Endodermal cell (in vitro differentiated cells): ENCODE data around the gene SHISA9. TPM values are rescaled to one million over a fixed set of nuclear protein-coding genes. Genes with fewer than 3 reads are reported as not detected.

ENCODE experiments used
- DNase-seq: peaks from one replicate; pipeline ENCODE4 v3.0.0-alpha.2; 2017
- H3K27ac ChIP-seq: 2 replicates; pipeline ENCODE4 v1.5.1; 2013; ENCODE audit warnings: mild to moderate bottlenecking, low read depth, low read length, moderate library complexity
- H3K27me3 ChIP-seq: 2 replicates; pipeline ENCODE4 v1.6.1; 2013; ENCODE audit warnings: mild to moderate bottlenecking, low read length, moderate library complexity; ENCODE audit not compliant: insufficient read depth, control insufficient read depth, poor library complexity, severe bottlenecking
- H3K36me3 ChIP-seq: 2 replicates; pipeline ENCODE4 v1.7.0; 2013; ENCODE audit warnings: mild to moderate bottlenecking, low read length, moderate library complexity; ENCODE audit not compliant: control insufficient read depth, insufficient read depth
- H3K4me1 ChIP-seq: one replicate; pipeline ENCODE4 v1.7.0; 2013; ENCODE audit warnings: low read length; ENCODE audit not compliant: control insufficient read depth, insufficient read depth
- H3K4me3 ChIP-seq: 2 replicates; pipeline ENCODE4 v1.5.1; 2013; ENCODE audit warnings: mild to moderate bottlenecking, low read length, moderate library complexity
- H3K9ac ChIP-seq: 2 replicates; pipeline ENCODE4 v1.6.1; 2013; ENCODE audit warnings: mild to moderate bottlenecking, low read length, moderate library complexity; ENCODE audit not compliant: poor library complexity, severe bottlenecking; ENCODE audit errors: extremely low read depth
- H3K9me3 ChIP-seq: 2 replicates; pipeline ENCODE4 v1.6.1; 2013; ENCODE audit warnings: mild to moderate bottlenecking, low read length, moderate library complexity; ENCODE audit not compliant: control insufficient read depth
- H3K27ac Mint-ChIP-seq: 2 replicates; pipeline ENCODE4 v1.8.0; 2020; ENCODE audit warnings: mixed read lengths
- H3K27me3 Mint-ChIP-seq: 2 replicates; pipeline ENCODE4 v1.8.0; 2021; ENCODE audit warnings: mild to moderate bottlenecking, mixed read lengths; ENCODE audit not compliant: insufficient read depth
- H3K36me3 Mint-ChIP-seq: 2 replicates; pipeline ENCODE4 v1.8.0; 2020; ENCODE audit warnings: low read depth, mixed read lengths
- H3K4me1 Mint-ChIP-seq: 2 replicates; pipeline ENCODE4 v1.8.0; 2020; ENCODE audit warnings: mixed read lengths
- H3K4me3 Mint-ChIP-seq: 2 replicates; pipeline ENCODE4 v1.8.0; 2020; ENCODE audit warnings: mild to moderate bottlenecking, moderate library complexity, mixed read lengths
- H3K9me3 Mint-ChIP-seq: 2 replicates; pipeline ENCODE4 v1.8.0; 2020; ENCODE audit warnings: mild to moderate bottlenecking, mixed read lengths
- CTCF ChIP-seq: fragments of 200-600 bp; sonication (generic); conservative IDR thresholded peaks from 2 replicates; pipeline ENCODE4 v1.5.0; 2021; ENCODE audit warnings: antibody characterized with exemption, mild to moderate bottlenecking
- WGBS, 2 experiments: methylation state at CpG; one replicate each; pipeline versions ENCODE4 v1.1.5 to v1.1.7; 2013; ENCODE audit warnings: missing lambda C conversion rate in 2 of 2, mixed read lengths in 1 of 2; ENCODE audit not compliant: insufficient coverage in 1 of 2, insufficient read length in 1 of 2; 5-methylcytosine and 5-hydroxymethylcytosine counted together
- total RNA-seq, 2 donors: library from RNA; stranded (reverse); fragmentation: NEBNext Ultra II Directional in 1 of 2; extraction: Animal tissue kit (Norgen Biotek cat#: 25700) in 1 of 2; gene quantifications; 2 replicates in 1 of 2; 3 replicates in 1 of 2; pipeline ENCODE4 v1.2.1, GENCODE V29; 2021

SHISA9 gene
- total RNA-seq, 2 donors from 2014 or later: 5.2 to 27.8 TPM

GRCh38 chr16:13146829-13147228 lies 245.4 kb downstream of the SHISA9 start:
- no peak overlapping the region for H3K27ac ChIP-seq
- WGBS, 2 experiments: 60 to 67% methylated on average over 1 to 2 of the region's 2 CpGs
- H3K9me3 ChIP-seq: no peaks in the 10 kb centered on the region
- H3K4me1 ChIP-seq: peaks cover 6% of the 10 kb centered on the region
- no peak overlapping the region for H3K9ac ChIP-seq
- H3K27ac Mint-ChIP-seq: no peak overlapping the region
- no peak overlapping the region for H3K4me3 Mint-ChIP-seq
- H3K4me3 ChIP-seq: no peak overlapping the region
- no peaks in the 10 kb centered on the region for H3K36me3 ChIP-seq
- no peak for DNase-seq
- H3K27me3 Mint-ChIP-seq: no peaks in the 10 kb centered on the region
- H3K27me3 ChIP-seq: no peaks in the 10 kb centered on the region
- no peak for TF ChIP-seq CTCF
- H3K4me1 Mint-ChIP-seq: peaks cover 12% of the 10 kb centered on the region
- H3K9me3 Mint-ChIP-seq: no peaks in the 10 kb centered on the region
- no peaks in the 10 kb centered on the region for H3K36me3 Mint-ChIP-seq

DNA sequence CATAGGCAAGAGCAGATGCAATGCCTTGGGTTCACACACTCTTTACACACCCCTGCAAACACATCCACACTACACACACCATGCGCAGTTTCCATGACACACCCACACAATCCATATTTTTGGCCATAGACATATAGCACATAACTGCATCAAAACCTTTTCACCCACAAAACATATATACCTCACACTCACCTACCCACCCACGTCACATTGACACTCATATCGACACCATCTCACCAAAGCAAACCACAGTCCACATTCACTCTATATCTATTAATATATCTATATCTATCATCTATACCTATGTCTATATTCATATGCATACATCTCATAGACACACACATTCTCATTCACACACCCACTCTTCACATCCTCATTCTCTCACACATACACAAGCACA lies 246.9 kb downstream of the SHISA9 start:
- no peak for DNase-seq
- peaks cover 11% of the 10 kb centered on the region for H3K4me1 ChIP-seq
- H3K9ac ChIP-seq: no peak overlapping the region
- Mint-ChIP-seq H3K4me3 (no peak overlapping the region), H3K4me1 (peaks cover 22% of the 10 kb centered on the region), H3K36me3 (no peaks in the 10 kb centered on the region), H3K27ac (no peak overlapping the region), H3K9me3 (no peaks in the 10 kb centered on the region), H3K27me3 (no peaks in the 10 kb centered on the region)
- H3K27ac ChIP-seq: no peak overlapping the region
- no peak for TF ChIP-seq CTCF
- H3K36me3 ChIP-seq: no peaks in the 10 kb centered on the region
- H3K27me3 ChIP-seq: no peaks in the 10 kb centered on the region
- H3K9me3 ChIP-seq: no peaks in the 10 kb centered on the region
- no peak overlapping the region for H3K4me3 ChIP-seq
- 93 to 94% methylated on average over 3 of the region's 3 CpGs for WGBS, 2 experiments

GRCh38 chr16:13148836-13149235 lies 247.4 kb downstream of the SHISA9 start:
- Histone ChIP-seq H3K27ac (no peak overlapping the region), H3K4me1 (peaks cover 13% of the 10 kb centered on the region), H3K9me3 (no peaks in the 10 kb centered on the region), H3K36me3 (no peaks in the 10 kb centered on the region), H3K9ac (no peak overlapping the region), H3K27me3 (no peaks in the 10 kb centered on the region), H3K4me3 (no peak overlapping the region)
- WGBS, 2 experiments: 87 to 100% methylated on average over 1 to 3 of the region's 3 CpGs
- H3K9me3 Mint-ChIP-seq: no peaks in the 10 kb centered on the region
- no peak for DNase-seq
- TF ChIP-seq CTCF: no peak
- no peak overlapping the region for H3K27ac Mint-ChIP-seq
- peaks cover 28% of the 10 kb centered on the region for H3K4me1 Mint-ChIP-seq
- H3K27me3 Mint-ChIP-seq: no peaks in the 10 kb centered on the region
- H3K4me3 Mint-ChIP-seq: no peak overlapping the region
- no peaks in the 10 kb centered on the region for H3K36me3 Mint-ChIP-seq
